Transverse colon (tissue), 4 donors: ENCODE results near the gene NFAM1.

Experiments used
- CTCF ChIP-seq, 5 experiments: fragments of 200-600 bp in 3 of 5; fragments of 450-650 bp in 2 of 5; sonication (generic) in 3 of 5; IDR thresholded peaks; 1 replicate in 2 of 5; 2 replicates in 3 of 5; pipeline ENCODE4 v1.5.1; 2016 to 2017; ENCODE audit warnings: antibody characterized with exemption in 5 of 5, inconsistent platforms in 3 of 5, mild to moderate bottlenecking in 2 of 5, moderate library complexity in 1 of 5
- EP300 ChIP-seq: sonication (generic); formaldehyde crosslinking; IDR thresholded peaks from one replicate; pipeline ENCODE4 v1.6.1; 2017; ENCODE audit warnings: antibody characterized with exemption, low read depth
- POLR2A ChIP-seq: fragments of 450-650 bp; IDR thresholded peaks from one replicate; pipeline ENCODE4 v1.6.1; 2016; ENCODE audit warnings: antibody characterized with exemption, mild to moderate bottlenecking, moderate library complexity
- POLR2AphosphoS5 ChIP-seq, 3 donors: sonication (generic); formaldehyde crosslinking; IDR thresholded peaks; one replicate each; pipeline ENCODE4 v1.6.1; 2016; ENCODE audit warnings: antibody characterized with exemption in 3 of 3

- TF ChIP-seq CTCF (IDR thresholded peaks at IDR 0.05) (no peak), POLR2A (no peak), POLR2AphosphoS5 (IDR thresholded peaks at IDR 0.05) (no peak), EP300 (no peak)
Measured at GRCh38 chr22:42436404-42436803, 4.2 kb upstream of the NFAM1 start.
